ENCODE results near the gene PPP4R3A.

PPP4R3A gene

DNA sequence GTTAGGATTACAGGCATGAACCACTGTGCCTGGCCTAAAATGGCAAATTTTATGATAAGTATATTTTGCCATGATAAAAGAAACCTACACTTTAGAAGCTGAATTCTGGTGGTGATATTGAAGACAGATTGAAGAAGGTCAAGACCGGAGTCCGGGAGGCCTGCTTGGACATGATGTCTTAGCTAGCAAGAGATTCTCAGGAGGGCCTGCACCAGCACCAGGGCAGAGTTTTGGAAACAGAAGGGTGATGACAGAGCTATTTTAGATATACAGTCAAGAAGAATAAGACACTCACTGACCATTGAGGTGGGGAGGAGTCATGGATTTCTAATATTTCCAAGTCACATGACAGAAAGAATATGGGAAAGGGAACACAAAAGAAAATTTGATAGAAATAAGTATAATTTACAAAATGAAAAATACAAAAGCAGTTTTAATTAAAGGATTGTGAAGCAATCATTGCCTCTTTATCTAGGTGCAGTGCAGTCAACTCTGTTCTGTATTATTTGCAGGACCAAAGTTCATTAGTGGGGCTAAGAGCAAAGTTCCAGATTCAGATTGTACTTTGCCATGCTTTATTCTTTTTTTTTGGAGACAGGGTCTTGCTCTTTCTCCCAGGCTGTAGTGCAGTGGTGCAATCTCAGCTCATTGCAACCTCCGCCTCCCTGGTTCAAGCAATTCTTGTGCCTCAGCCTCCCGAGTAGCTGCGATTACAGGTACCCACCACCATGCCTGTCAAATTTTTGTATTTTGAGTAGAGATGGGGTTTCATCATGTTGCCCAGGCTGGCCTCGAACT is 9.3 kb upstream of the PPP4R3A start:
- POLR2A ChIA-PET, result no interaction called here
- Histone ChIP-seq H3K9me3 (ENCODE audit: control insufficient read depth, insufficient read depth, low read depth, low read length) (no peaks in the 10 kb centered on the region), H3K4me1 (ENCODE audit: control insufficient read depth, insufficient read depth, low read length) (no peaks in the 10 kb centered on the region), H3K27ac (ENCODE audit: extremely low read depth, low read depth, low read length) (no peak overlapping the region), H3K4me3 (ENCODE audit: low read depth, low read length) (no peak overlapping the region), H3K36me3 (ENCODE audit: control insufficient read depth in 2 of 2, insufficient read depth in 1 of 2, low read length in 2 of 2) (no peaks in the 10 kb centered on the region)
- CTCF ChIA-PET, result interaction anchor here (0.7 kb wide), 1 partner anchor 8 kb away, joined by 3 read pairs; no protein-coding TSS in a partner anchor
- no peak for TF ChIP-seq KLF1 (tag by site-specific recombination; IDR thresholded peaks at IDR 0.05)
- no peak for TF ChIP-seq ZBTB1 (tag by site-specific recombination; IDR thresholded peaks at IDR 0.05)

DNA sequence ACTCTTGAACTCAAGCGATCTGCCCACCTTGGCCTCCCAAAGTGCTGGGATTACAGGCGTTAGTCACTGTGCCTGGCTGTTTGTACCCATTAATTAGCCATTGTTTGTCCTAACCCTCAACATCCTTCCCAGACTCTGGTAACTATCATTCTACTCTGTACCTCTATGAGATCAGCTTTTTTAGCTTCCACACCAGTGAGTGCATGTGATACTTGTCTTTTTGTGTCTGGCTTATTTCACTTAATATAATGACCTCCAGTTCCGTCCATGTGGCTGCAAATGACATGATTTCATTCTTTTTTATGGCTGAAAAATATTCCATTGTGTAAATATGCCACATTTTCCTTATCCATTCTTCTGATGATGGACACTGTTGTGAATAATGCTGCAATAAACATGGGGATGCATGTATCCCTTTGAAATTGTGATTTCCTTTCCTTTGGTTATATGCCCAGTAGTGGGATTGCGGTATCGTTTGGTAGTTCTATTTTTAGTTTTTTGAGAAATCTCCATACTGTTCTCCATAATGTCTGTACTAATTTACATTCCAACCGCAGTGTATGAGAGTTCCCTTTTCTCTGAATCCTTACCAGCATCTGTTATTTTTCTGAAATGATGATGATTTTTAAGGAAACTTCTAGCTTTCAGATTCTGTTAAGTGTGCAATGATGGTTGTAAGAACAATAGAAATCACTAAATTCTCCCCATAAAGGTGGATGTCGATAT is 6.7 kb upstream of the PPP4R3A start:
- no peak for TF ChIP-seq ZNF404 (tag by site-specific recombination; IDR thresholded peaks at IDR 0.05)
- TF ChIP-seq, protein P1, sequence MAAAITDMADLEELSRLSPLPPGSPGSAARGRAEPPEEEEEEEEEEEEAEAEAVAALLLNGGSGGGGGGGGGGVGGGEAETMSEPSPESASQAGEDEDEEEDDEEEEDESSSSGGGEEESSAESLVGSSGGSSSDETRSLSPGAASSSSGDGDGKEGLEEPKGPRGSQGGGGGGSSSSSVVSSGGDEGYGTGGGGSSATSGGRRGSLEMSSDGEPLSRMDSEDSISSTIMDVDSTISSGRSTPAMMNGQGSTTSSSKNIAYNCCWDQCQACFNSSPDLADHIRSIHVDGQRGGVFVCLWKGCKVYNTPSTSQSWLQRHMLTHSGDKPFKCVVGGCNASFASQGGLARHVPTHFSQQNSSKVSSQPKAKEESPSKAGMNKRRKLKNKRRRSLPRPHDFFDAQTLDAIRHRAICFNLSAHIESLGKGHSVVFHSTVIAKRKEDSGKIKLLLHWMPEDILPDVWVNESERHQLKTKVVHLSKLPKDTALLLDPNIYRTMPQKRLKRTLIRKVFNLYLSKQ (tag by site-specific recombination; IDR thresholded peaks at IDR 0.05; ENCODE audit: borderline replicate concordance), result no peak
- TF ChIP-seq OSR2 (tag by site-specific recombination; IDR thresholded peaks at IDR 0.05), result no peak
- TF ChIP-seq SP7 (tag by site-specific recombination; IDR thresholded peaks at IDR 0.05), result peak; percentile 80
- H3K9me3 ChIP-seq (ENCODE audit: control insufficient read depth, insufficient read depth, low read depth, low read length), result no peaks in the 10 kb centered on the region
- H3K27ac ChIP-seq (ENCODE audit: extremely low read depth, low read depth, low read length), result no peak overlapping the region
- ChIA-PET POLR2A (no interaction called here), CTCF (interaction anchor here (0.7 kb wide), 1 partner anchor 9 kb away, joined by 3 read pairs; no protein-coding TSS in a partner anchor)
- H3K4me1 ChIP-seq (ENCODE audit: control insufficient read depth, insufficient read depth, low read length), result no peaks in the 10 kb centered on the region
- no peak overlapping the region for H3K4me3 ChIP-seq (ENCODE audit: low read depth, low read length)
- no peaks in the 10 kb centered on the region for H3K36me3 ChIP-seq (ENCODE audit: control insufficient read depth in 2 of 2, insufficient read depth in 1 of 2, low read length in 2 of 2)

DNA sequence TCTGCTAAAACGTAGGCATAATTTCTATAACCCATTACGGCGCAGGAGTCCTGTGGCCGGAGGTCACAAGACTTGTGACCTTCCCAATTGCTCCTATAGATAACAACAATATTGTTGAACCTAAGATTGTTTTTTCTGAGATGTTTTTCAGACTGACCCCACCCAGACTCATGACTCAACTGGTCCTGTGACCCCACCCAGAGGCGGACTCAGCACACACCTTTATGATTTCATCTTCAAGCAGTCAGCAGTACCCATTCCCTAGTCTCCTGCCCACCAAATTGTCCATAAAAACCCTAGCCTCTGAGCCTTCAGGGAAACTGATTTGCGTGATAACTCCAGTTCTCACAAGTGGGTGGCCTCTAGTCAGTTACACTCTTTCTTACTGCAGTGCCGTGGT is 5.9 kb upstream of the PPP4R3A start:
- TF ChIP-seq, protein P2, sequence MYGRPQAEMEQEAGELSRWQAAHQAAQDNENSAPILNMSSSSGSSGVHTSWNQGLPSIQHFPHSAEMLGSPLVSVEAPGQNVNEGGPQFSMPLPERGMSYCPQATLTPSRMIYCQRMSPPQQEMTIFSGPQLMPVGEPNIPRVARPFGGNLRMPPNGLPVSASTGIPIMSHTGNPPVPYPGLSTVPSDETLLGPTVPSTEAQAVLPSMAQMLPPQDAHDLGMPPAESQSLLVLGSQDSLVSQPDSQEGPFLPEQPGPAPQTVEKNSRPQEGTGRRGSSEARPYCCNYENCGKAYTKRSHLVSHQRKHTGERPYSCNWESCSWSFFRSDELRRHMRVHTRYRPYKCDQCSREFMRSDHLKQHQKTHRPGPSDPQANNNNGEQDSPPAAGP (tag by site-specific recombination; IDR thresholded peaks at IDR 0.05), result peak; percentile 26; the same call in 1 of the 2 replicates
- TF ChIP-seq, protein P3, sequence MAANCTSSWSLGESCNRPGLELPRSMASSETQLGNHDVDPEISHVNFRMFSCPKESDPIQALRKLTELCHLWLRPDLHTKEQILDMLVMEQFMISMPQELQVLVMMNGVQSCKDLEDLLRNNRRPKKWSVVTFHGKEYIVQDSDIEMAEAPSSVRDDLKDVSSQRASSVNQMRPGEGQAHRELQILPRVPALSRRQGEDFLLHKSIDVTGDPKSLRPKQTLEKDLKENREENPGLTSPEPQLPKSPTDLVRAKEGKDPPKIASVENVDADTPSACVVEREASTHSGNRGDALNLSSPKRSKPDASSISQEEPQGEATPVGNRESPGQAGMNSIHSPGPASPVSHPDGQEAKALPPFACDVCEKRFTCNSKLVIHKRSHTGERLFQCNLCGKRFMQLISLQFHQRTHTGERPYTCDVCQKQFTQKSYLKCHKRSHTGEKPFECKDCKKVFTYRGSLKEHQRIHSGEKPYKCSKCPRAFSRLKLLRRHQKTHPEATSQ (tag by site-specific recombination; IDR thresholded peaks at IDR 0.05), result no peak
- TF ChIP-seq ZNF571 (tag by site-specific recombination; IDR thresholded peaks at IDR 0.05), result no peak
- peak; percentile 88 for TF ChIP-seq KLF1 (tag by site-specific recombination; IDR thresholded peaks at IDR 0.05)
- ChIA-PET POLR2A (no interaction called here), CTCF (no interaction called here)
- Histone ChIP-seq H3K4me1 (ENCODE audit: control insufficient read depth, insufficient read depth, low read length) (peaks cover 5% of the 10 kb centered on the region; the same call in 1 of the 2 replicates), H3K36me3 (ENCODE audit: control insufficient read depth in 2 of 2, insufficient read depth in 1 of 2, low read length in 2 of 2) (no peaks in the 10 kb centered on the region), H3K9me3 (ENCODE audit: control insufficient read depth, insufficient read depth, low read depth, low read length) (no peaks in the 10 kb centered on the region), H3K27ac (ENCODE audit: extremely low read depth, low read depth, low read length) (no peak overlapping the region), H3K4me3 (ENCODE audit: low read depth, low read length) (no peak overlapping the region)

DNA sequence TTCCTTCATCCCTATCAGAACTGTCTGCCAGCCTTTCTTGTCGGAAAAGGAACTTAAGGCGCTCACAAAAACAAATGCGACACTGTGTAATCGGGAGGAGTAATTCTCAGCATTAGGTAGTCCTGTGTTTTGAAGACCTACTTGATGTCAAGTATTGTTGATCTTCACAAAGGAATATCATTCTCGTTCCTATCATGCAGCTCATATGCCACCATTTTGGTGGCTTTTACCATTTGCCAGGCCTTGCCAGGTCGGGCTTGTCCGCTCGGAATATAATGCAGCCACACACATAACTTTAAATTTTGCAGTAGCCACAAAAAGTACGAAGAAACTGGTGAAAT is 903 bp upstream of the PPP4R3A start:
- Histone ChIP-seq H3K27ac (ENCODE audit: extremely low read depth, low read depth, low read length) (peak overlapping the region; percentile 100), H3K36me3 (ENCODE audit: control insufficient read depth in 2 of 2, insufficient read depth in 1 of 2, low read length in 2 of 2) (peaks cover 10 to 20% of the 10 kb centered on the region in 2 experiments; a peak in 2 of 3 replicates), H3K9me3 (ENCODE audit: control insufficient read depth, insufficient read depth, low read depth, low read length) (no peaks in the 10 kb centered on the region), H3K4me1 (ENCODE audit: control insufficient read depth, insufficient read depth, low read length) (peaks cover 5% of the 10 kb centered on the region; the same call in 1 of the 2 replicates), H3K4me3 (ENCODE audit: low read depth, low read length) (peak overlapping the region; percentile 96)
- ChIA-PET POLR2A (interaction anchor here (1.1 kb wide), 1 partner anchor 58 kb away, joined by 3 read pairs; no protein-coding TSS in a partner anchor), CTCF (interaction anchor here (0.6 to 0.7 kb wide), 2 partner anchors 596 to 749 kb away, joined by 3 to 5 read pairs; no protein-coding TSS in a partner anchor)
- TF ChIP-seq ZNF169 (tag by site-specific recombination; IDR thresholded peaks at IDR 0.05), result no peak
- TF ChIP-seq ZNF335 (tag by site-specific recombination; conservative IDR thresholded peaks at IDR 0.05), result peak; percentile 19; the same call in 1 of the 2 replicates
